Stimulated activated naive CD4-positive, alpha-beta T cell treated with Interleukin-2 at 50 U/mL for 16 hours (primary cell): Measurements from ENCODE around the gene SSBP1.

ENCODE experiments used
- DNase-seq: peaks from one replicate; lab custom pipeline; 2025; lab: John Stamatoyannopoulos, UW

The SSBP1 gene

GRCh38 chr7:141776374-141776773 lies 38.2 kb downstream of the SSBP1 start, which contains the start of gene TAS2R4:
TAS2R4 (plus strand) TSS chr7:141776674; CDS start chr7:141778489, 1,815 bp downstream.
- no peak for DNase-seq

DNA sequence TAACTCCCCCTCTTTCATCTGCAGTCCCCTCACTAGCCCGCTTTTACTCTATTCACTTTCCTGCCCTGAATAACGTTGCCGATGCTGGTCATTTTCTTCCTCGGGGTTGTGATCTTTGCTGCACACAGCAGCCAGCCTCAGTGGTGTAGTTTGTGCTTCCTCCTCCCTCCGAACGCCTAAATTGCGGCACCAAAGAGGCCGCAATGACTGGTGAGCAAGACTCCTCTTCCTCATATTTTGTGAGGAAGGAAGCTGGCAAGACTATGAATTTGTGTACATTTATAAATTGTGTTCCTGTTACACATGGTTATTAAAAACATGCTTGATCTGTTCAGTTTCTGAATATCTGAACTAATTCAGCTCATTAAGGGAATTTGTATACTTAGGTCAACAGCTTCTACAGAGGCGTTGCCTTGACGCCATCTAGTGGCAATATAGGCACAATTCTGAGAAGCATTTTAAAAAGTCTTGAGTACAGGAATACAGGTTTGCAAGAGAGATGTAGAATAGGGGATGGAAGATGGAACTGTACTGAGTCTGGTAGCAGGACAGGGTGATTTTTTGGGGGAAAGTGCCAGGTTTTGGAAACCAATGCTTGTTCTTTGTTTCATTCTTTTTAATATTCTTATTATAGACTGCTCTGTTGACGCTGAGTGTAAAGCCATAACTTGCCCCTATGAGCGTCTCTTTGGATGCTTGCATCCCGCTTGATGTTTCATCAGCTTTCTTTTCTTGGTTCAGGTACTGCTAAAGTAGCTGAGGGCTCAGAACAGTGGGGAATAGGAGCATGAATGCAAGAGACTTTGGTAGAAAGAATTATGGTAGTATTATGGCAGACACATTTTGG lies 47.8 kb downstream of the SSBP1 start:
- no peak for DNase-seq

GRCh38 chr7:141788296-141788695 lies 50.1 kb downstream of the SSBP1 start:
- DNase-seq, result no peak

DNA sequence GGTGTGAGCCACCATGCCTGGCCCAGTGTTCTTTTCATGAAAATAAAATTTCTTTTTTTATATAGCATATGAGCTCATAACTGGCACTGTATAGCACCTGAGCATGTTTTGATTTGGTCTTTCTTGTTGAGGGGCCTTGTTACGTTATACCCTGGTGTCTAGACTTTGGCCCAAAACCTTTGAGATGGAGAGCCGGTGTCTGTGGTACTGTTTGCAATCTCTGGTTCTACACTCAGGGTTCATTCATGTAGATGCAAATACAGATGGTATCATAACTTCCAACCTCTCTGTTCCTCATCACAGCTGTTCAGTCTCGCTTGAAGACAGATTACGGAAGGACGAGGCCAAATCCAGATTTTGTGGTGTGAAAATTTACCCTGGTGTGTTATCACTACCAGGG lies 51.8 kb downstream of the SSBP1 start, which contains the start of gene TAS2R5:
TAS2R5 (plus strand) TSS at position 301 of the 400 bp plus-strand sequence. CDS start 145 bp downstream, outside the sequence.
- no peak for DNase-seq

DNA sequence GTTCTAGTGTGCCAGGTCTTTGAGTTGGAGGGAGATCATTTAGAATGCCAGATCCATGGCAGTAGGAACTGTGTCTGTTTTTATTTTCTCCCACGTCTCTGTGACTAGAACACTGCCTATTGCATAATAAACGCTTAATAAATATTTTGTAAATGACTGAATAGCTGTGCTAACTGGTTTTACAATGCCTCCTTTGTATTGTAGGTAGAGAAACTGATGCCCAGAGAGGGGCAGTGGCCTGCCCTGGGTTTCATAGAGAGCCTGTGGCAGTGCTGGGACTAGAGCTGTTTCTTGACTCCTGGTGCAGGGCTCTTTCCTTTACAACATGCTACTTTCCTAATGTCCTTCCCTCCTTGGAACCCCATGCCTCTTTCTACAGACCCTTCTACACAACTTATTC lies 54.4 kb downstream of the SSBP1 start:
- DNase-seq, result no peak
